ENCODE data around the gene ITPR1. TPM values are rescaled to one million over a fixed set of nuclear protein-coding genes. Genes with fewer than 3 reads are reported as not detected.

ITPR1 gene
- total RNA-seq, 2 donors from 2014 or later = 136 to 147 TPM

GRCh38 chr3:4647411-4647810 lies 154.3 kb downstream of the ITPR1 start:
- no peak for DNase-seq (ENCODE audit: low spot score)
- intact Hi-C loops (cut with DNase I) = loop anchor here in 1 of 2 donors (10.0 kb wide), 1 partner anchor 293 kb away; no protein-coding TSS in a partner anchor

- DNase-seq (ENCODE audit: low spot score) = no peak
- intact Hi-C loops (cut with DNase I) = loop anchor here in 1 of 2 donors (5.0 kb wide), 1 partner anchor 47 kb away; no protein-coding TSS in a partner anchor
Measured at GRCh38 chr3:4655145-4656045, 162.2 kb downstream of the ITPR1 start.

GRCh38 chr3:4656059-4656458 lies 162.9 kb downstream of the ITPR1 start:
- DNase-seq (ENCODE audit: low spot score) = no peak
- intact Hi-C loops (cut with DNase I) = loop anchor here in 1 of 2 donors (5.0 kb wide), 1 partner anchor 46 kb away; no protein-coding TSS in a partner anchor

GRCh38 chr3:4656626-4657328 lies 163.6 kb downstream of the ITPR1 start:
- no peak for DNase-seq (ENCODE audit: low spot score)
- intact Hi-C loops (cut with DNase I) = loop anchor here in 1 of 2 donors (5.0 kb wide), 1 partner anchor 46 kb away; no protein-coding TSS in a partner anchor

- intact Hi-C loops (cut with DNase I) = no loop called here
- no peak for DNase-seq (ENCODE audit: low spot score)
Measured at GRCh38 chr3:4660936-4661335, 167.8 kb downstream of the ITPR1 start.

GRCh38 chr3:4664412-4664811 lies 171.3 kb downstream of the ITPR1 start:
- DNase-seq (ENCODE audit: low spot score) = no peak
- intact Hi-C loops (cut with DNase I) = no loop called here

- intact Hi-C loops (cut with DNase I) = no loop called here
Measured at GRCh38 chr3:4665197-4665596, 172.0 kb downstream of the ITPR1 start.

GRCh38 chr3:4666071-4666470 lies 172.9 kb downstream of the ITPR1 start:
- intact Hi-C loops (cut with DNase I) = no loop called here
- no peak for DNase-seq (ENCODE audit: low spot score)

More at GRCh38 chr3:4665197-4665596, 172.0 kb downstream of the ITPR1 start:
- no peak for DNase-seq (ENCODE audit: low spot score)

- no peak for DNase-seq (ENCODE audit: low spot score)
- intact Hi-C loops (cut with DNase I) = no loop called here
Measured at GRCh38 chr3:4670352-4670751, 177.2 kb downstream of the ITPR1 start.

GRCh38 chr3:4672725-4673275 lies 179.7 kb downstream of the ITPR1 start:
- no peak for DNase-seq (ENCODE audit: low spot score)
- intact Hi-C loops (cut with DNase I) = no loop called here

- intact Hi-C loops (cut with DNase I) = no loop called here
- no peak for DNase-seq (ENCODE audit: low spot score)
Measured at GRCh38 chr3:4674216-4674615, 181.1 kb downstream of the ITPR1 start.

GRCh38 chr3:4675704-4676103 lies 182.6 kb downstream of the ITPR1 start:
- intact Hi-C loops (cut with DNase I) = no loop called here
- DNase-seq (ENCODE audit: low spot score) = no peak

GRCh38 chr3:4678320-4678719 lies 185.2 kb downstream of the ITPR1 start:
- intact Hi-C loops (cut with DNase I) = no loop called here
- no peak for DNase-seq (ENCODE audit: low spot score)

GRCh38 chr3:4680227-4680691 lies 187.1 kb downstream of the ITPR1 start:
- no peak for DNase-seq (ENCODE audit: low spot score)
- intact Hi-C loops (cut with DNase I) = no loop called here

GRCh38 chr3:4680871-4681300 lies 187.7 kb downstream of the ITPR1 start:
- intact Hi-C loops (cut with DNase I) = no loop called here
- DNase-seq (ENCODE audit: low spot score) = no peak

GRCh38 chr3:4681301-4681700 lies 188.2 kb downstream of the ITPR1 start:
- DNase-seq (ENCODE audit: low spot score) = no peak
- intact Hi-C loops (cut with DNase I) = no loop called here

- DNase-seq (ENCODE audit: low spot score) = no peak
- intact Hi-C loops (cut with DNase I) = no loop called here
Measured at GRCh38 chr3:4684117-4684516, 191.0 kb downstream of the ITPR1 start.

- DNase-seq (ENCODE audit: low spot score) = no peak
- intact Hi-C loops (cut with DNase I) = no loop called here
Measured at GRCh38 chr3:4684976-4685375, 191.8 kb downstream of the ITPR1 start.

- DNase-seq (ENCODE audit: low spot score) = no peak
- intact Hi-C loops (cut with DNase I) = no loop called here
Measured at GRCh38 chr3:4685673-4686345, 192.7 kb downstream of the ITPR1 start.
